Measurements from ENCODE around the gene FBXO38.
A peak's percentile ranks its signal among the peaks of the same experiment; 100 is the strongest.

FBXO38 gene

DNA sequence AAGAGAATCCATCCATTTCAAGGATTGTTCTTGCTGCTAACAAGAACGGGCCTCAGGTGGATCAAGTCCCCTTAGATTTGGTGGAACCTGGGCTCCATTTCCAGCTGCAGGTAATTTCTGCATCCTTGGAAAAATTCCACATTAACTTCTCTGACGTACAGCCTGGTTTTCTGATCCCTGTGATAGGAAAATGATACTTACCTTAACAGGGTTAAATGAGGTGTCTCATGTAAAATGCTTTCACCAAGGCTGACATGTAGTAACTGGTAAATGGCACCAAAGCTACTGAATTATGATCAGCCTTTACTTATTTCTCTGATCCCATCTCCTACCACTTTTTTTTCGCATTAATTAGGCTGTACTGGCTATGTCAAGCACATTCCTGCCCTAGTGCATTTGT lies 93.7 kb downstream of the FBXO38 start:
- DNase-seq (ENCODE audit: low read depth) = no peak

DNA sequence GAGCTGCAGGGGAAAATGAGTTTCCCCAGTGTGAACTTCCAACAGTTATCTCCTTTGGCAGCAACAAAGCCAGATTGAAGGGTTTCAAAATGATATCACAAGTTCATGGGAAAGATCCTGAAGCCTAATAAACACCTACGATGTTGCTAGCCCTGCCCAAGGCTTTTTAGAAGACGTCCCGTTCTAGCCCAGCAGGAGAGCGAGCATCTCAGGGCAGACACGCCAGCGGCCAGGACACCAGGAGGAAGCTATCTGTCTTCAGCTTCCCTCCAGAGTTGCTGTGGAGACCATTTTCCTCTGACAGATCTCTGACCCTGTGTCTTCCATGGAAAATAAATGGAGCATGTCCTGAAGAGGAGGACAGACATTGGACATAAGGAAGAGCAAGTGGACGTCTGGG lies 98.4 kb downstream of the FBXO38 start:
- no peak for DNase-seq (ENCODE audit: low read depth)

DNA sequence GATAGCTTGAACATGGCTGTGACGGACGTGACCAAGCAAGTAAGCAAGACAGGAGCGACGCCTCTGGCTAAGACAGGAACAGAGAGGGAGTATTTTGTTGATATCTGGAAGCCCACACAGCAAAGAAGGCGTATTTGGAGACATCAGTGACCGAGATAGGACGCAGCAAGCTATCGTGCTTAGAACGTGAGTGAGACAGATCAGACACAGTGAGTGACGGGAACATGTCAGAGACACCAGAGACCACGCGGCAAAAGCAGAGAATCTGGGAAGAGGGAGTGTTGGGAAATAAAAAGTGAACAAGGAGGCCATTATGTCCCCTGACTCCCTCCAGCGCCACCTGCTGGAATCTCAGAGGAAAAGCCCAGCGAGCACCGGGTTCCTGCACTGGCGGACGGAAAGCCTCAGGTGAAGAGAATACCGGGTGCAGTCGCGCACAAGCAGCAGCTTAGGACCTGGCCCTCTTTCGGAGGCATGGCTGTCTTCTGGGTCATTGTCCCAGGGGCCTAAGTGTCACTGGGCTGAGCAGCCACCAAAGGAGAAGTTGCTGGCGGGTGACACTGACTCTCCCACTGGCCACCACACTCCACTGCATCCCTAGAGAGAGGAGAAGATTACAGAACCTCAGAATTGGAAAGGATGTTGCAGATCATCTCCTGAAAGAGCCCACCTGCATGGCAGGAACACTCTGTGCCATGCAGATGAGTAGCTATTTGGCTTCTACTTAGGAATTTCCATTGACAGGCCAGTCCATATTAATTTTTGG lies 99.1 kb downstream of the FBXO38 start:
- peak; percentile 28 for DNase-seq (ENCODE audit: low read depth)

DNA sequence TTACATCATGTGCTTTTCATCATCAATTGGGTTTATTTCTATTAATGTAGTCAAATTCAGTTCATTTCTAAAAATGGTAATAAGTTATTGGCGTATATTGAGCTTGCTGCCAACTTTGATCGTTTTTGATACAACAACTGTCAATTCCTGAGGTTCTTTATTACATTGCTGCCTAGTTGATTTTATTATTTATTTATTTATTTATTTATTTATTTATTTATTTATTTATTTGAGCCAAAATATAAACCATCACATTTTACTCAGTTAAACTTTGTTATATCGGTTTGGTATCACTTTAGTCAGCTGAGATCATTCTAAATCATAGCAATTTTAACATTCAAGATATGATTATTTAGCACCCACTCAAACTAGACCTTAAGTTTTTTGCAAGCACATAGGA lies 100.0 kb downstream of the FBXO38 start:
- DNase-seq (ENCODE audit: low read depth) = no peak

DNA sequence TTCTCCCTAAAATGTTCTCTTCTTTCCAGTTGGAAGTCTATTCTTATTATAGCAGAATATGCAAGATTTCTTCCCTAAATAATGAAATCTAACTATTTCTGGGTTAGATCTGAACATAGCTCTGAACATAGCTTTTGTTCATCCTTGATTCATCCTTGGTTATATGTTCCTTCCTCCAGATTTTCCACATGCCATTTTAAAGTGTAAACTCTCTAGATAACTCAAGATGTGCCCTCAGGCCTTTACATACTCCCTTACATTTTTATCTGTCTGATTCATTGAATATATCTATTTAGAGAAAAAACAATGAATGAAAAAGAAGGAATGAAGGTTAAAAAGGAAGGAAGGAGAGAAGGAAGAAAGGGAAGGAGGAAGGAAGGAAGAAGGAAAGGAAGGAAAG lies 100.9 kb downstream of the FBXO38 start:
- DNase-seq (ENCODE audit: low read depth) = no peak

DNA sequence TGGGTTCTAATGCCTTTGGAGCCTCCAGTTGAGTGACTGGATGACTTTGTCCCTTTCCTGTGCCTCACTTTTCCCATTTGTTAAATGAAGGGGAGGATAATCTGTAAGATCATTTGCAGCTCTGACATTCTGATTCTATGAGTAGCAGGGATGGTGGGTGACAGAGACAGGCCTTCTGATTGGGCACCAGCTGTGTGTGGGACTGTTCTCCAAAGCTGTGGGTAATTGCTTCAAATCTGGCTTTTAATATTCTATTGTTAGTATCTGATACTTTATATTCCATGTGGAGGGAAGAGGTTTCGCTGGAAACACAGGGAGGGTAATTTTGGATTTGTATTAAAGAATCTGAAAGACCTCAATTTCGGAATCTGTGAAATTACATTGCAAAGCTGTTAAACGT lies 102.7 kb downstream of the FBXO38 start:
- DNase-seq (ENCODE audit: low read depth) = no peak

DNA sequence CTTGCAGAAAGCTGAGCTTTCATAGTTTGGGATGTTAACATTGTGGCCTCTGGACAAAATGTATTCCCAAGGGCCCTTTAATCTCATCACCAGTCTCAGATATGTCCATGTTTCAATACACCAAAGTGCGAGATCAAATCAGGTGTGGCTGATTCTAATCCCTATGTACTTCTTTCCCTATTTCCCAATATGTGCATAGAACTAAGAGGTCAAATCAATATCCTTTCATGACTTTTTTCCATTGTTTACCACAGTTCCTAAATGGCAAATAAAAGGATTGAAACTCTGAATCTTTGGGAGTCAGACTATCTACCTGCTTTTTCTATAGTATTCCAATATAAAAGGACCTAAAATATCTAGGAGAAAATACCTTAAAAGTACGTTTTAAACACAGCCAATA lies 105.0 kb downstream of the FBXO38 start:
- no peak for DNase-seq (ENCODE audit: low read depth)

DNA sequence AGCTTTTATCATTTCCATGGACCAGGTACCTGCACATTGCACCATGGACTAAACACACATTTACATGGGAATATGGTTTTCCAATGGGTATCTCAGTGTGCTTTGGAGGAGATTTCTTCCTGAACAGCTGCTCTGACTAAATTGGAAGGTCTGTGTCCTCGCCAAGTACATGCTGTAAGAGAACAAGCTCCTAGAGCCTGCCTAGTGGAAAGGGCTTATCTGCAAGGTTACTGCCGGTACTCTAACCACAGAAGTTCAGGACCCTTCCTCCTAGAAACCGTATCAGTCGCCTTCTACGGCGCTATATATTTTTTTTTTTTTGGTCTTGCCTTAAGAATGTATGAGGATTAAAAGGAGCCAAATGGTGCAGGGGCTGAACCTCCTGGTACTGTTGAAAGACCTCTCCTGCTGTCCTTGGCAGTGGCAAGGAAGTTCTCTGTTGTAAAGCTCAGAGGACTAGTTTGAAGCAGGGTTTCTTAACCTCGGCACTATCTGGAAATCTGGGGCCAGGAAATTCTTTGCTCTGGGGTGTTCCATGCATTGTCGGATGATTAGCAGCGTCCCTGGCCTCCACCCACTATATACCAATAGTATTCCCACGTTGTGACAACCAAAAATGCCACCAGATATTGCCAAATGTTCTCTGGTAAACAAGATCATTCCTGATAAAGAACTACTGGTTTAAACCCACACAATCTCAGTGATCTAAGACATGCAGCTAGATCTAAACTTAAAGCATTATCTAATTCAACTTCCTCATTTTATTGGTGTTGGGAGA lies 107.4 kb downstream of the FBXO38 start:
- no peak for DNase-seq (ENCODE audit: low read depth)

DNA sequence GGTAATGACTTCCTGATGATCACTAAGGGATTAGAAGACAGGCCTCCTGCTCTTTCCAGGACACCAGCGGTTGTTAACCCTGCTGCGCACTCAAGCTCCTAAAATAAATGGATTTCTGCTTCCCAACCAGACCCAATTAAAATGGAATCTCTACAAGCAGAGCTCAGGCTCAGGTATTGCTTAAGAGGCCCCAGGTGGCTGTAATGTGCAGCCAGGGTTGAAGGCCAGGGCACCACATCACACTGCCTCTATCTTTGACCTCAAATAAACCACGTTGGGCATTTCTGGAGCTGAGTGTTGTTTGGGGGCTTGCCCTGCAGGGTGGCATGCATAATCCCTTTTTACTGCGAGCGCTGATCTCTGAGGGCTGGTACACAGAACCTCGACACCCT lies 108.0 kb downstream of the FBXO38 start:
- no peak for DNase-seq (ENCODE audit: low read depth)

DNA sequence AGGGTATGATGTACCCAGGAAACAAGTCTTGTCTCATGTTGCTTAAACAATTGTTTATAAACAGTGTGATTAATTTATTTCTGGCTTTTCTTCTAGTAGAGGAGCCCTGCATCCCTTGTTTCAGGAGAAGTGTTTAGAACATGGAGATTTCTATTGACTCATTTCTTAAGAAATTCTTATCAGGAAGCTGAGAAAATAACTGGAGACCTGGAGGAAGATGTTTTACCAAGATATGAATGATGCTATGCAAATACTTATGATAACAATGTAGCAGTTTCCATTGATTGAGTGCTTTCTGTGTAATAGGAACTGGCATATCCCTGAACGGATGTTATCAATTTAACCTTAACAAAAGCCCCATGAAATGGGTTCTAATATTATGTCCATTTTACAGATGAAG lies 108.6 kb downstream of the FBXO38 start:
- no peak for DNase-seq (ENCODE audit: low read depth)

Data from activated gamma-delta T cell treated with anti-CD3 and anti-CD28 coated beads, Interleukin-2, amount 50 U/mL, for 16 hours (primary cell).